ENCODE results near the gene FBXO42. TPM values are rescaled to one million over a fixed set of nuclear protein-coding genes. Genes with fewer than 3 reads are reported as not detected.

The FBXO42 gene
- total and polyA plus RNA-seq, 2 of the 4 experiments (the other 2 are of a cell fraction): 12.0 to 18.8 TPM

- Histone ChIP-seq H3K9me3 (ENCODE audit: control insufficient read depth, insufficient read depth, low read length) (no peaks in the 10 kb centered on the region), H3K23ac (ENCODE audit: low read depth, low read length) (no peak overlapping the region), H4K8ac (ENCODE audit: low read depth in 2 of 2, low read length in 2 of 2) (no peak overlapping the region), H4K5ac (ENCODE audit: low read depth, low read length) (no peak overlapping the region), H3K9me1 (ENCODE audit: insufficient read depth, low read length) (peaks cover 6% of the 10 kb centered on the region; the same call in 1 of the 2 replicates), H2AK9ac (replicated peaks; ENCODE audit: low read depth, low read length, poor library complexity) (no peak overlapping the region), H2BK15ac (ENCODE audit: low read depth, low read length) (no peak overlapping the region), H3K27ac (ENCODE audit: insufficient read depth, low read length) (no peak overlapping the region), H3K9ac (ENCODE audit: low read depth, low read length) (no peak overlapping the region), H3K4me1 (ENCODE audit: control insufficient read depth, insufficient read depth, low read length) (peaks cover 9% of the 10 kb centered on the region), H3K36me3 (ENCODE audit: control insufficient read depth, insufficient read depth, low read length) (peaks cover 4% of the 10 kb centered on the region), H2BK20ac (ENCODE audit: low read depth, low read length) (no peak overlapping the region), H2BK5ac (ENCODE audit: low read depth, low read length, poor library complexity, severe bottlenecking) (no peak overlapping the region), H3K4me3 (ENCODE audit: insufficient read depth, low read depth, low read length) (no peak overlapping the region), H3K4me2 (ENCODE audit: low read depth, low read length) (no peak overlapping the region), H3K4ac (ENCODE audit: low read depth, low read length) (no peak overlapping the region), H3K56ac (ENCODE audit: extremely low read depth, insufficient read depth, low read length) (no peak overlapping the region), H3K27me3 (ENCODE audit: control insufficient read depth, insufficient read depth, low read length) (no peaks in the 10 kb centered on the region), H2BK120ac (ENCODE audit: low read depth, low read length) (no peak overlapping the region), H2AK5ac (ENCODE audit: low read depth, low read length) (no peak overlapping the region), H3K18ac (ENCODE audit: low read depth, low read length) (no peak overlapping the region), H2AFZ (replicated peaks; ENCODE audit: low read length, poor library complexity) (no peak overlapping the region), H3K79me1 (ENCODE audit: low read depth in 1 of 2, low read length in 2 of 2) (peaks cover 7 to 21% of the 10 kb centered on the region in 2 experiments; a peak in 3 of 4 replicates), H4K20me1 (ENCODE audit: insufficient read depth, low read length) (no peaks in the 10 kb centered on the region; the same call in 1 of the 2 replicates), H3K14ac (replicated peaks; ENCODE audit: low read depth, low read length) (no peak overlapping the region), H4K91ac (ENCODE audit: insufficient read depth, low read depth, low read length) (no peak overlapping the region)
- TF ChIP-seq, protein P1, sequence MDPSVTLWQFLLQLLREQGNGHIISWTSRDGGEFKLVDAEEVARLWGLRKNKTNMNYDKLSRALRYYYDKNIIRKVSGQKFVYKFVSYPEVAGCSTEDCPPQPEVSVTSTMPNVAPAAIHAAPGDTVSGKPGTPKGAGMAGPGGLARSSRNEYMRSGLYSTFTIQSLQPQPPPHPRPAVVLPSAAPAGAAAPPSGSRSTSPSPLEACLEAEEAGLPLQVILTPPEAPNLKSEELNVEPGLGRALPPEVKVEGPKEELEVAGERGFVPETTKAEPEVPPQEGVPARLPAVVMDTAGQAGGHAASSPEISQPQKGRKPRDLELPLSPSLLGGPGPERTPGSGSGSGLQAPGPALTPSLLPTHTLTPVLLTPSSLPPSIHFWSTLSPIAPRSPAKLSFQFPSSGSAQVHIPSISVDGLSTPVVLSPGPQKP (IDR thresholded peaks at IDR 0.05; ENCODE audit: borderline replicate concordance, low read depth, low read length): no peak
- TF ChIP-seq CTCF (conservative IDR thresholded peaks at IDR 0.05; ENCODE audit: low read depth, low read length) (no peak), RFX5 (IDR thresholded peaks at IDR 0.05; ENCODE audit: low read depth, low read length) (no peak), MAFK (IDR thresholded peaks at IDR 0.05; ENCODE audit: low read depth, low read length) (no peak)
- in situ Hi-C loops (cut with MboI; ENCODE audit: low sequenced_read_pairs): no loop called here
- intact Hi-C loops (cut with micrococcal nuclease): no loop called here
- DNase-seq: no peak
- BruUV-seq (replicated peaks): no TSS peak
- POLR2A ChIA-PET (ENCODE audit: unreplicated experiment): no interaction called here
- ATAC-seq (ENCODE audit: low read depth): no peak
- CTCF ChIA-PET: no interaction called here
- dilution Hi-C loops (cut with HindIII; ENCODE audit: low sequenced_read_pairs, unreplicated experiment): no loop called here
- 95% methylated on average over 2 of the region's 3 CpGs; no CpG with 5 or more reads in 1 of the 2 experiments for WGBS, 2 experiments (ENCODE audit: extremely low coverage in 2 of 2, insufficient read length in 1 of 2)
Observed at GRCh38 chr1:16203550-16203949, 148.7 kb downstream of the FBXO42 start.

All from IMR-90 (cell line).